DND-41 (cell line): ENCODE measurements around the gene MYADML2.

Source experiments
- ATAC-seq: fragments of 200-7000 bp; cut with Tn5 transposase; 3 replicates; pipeline ENCODE4 v1.9.1; 2021; ENCODE audit warnings: low read depth; ENCODE audit not compliant: insufficient read depth
- DNase-seq: peaks from one replicate; pipeline ENCODE4 v3.0.0-alpha.2; 2020
- H2AFZ ChIP-seq: 2 replicates; pipeline ENCODE4 v1.6.0; 2012; ENCODE audit warnings: low read depth, low read length
- H3K27ac ChIP-seq: 2 replicates; pipeline ENCODE4 v1.5.1; 2012; ENCODE audit warnings: low read length, inconsistent platforms
- H3K27me3 ChIP-seq: fragments of 200-600 bp; sonication (generic); 2 replicates; pipeline ENCODE4 v1.6.0; 2012; ENCODE audit warnings: low read length, mild to moderate bottlenecking, inconsistent platforms; ENCODE audit not compliant: insufficient read depth, poor library complexity
- H3K36me3 ChIP-seq: 2 replicates; pipeline ENCODE4 v1.5.1; 2012; ENCODE audit warnings: low read length, inconsistent platforms; ENCODE audit not compliant: insufficient read depth
- H3K4me1 ChIP-seq: 2 replicates; pipeline ENCODE4 v1.5.1; 2012; ENCODE audit warnings: mild to moderate bottlenecking, low read length; ENCODE audit not compliant: insufficient read depth
- H3K4me2 ChIP-seq: 2 replicates; pipeline ENCODE4 v1.6.0; 2012; ENCODE audit warnings: mild to moderate bottlenecking, moderate library complexity, low read length, inconsistent platforms; ENCODE audit not compliant: insufficient read depth
- H3K4me3 ChIP-seq, 2 experiments: fragments of 200-600 bp in 1 of 2; shearing (Covaris generic) in 1 of 2; 2 replicates each; pipeline ENCODE4 v1.5.1; 2012 to 2016; ENCODE audit warnings: inconsistent platforms in 2 of 2, low read length in 2 of 2, mild to moderate bottlenecking in 2 of 2, low read depth in 1 of 2, moderate library complexity in 1 of 2
- H3K79me2 ChIP-seq: 2 replicates; pipeline ENCODE4 v1.6.0; 2012; ENCODE audit warnings: low read length, inconsistent platforms; ENCODE audit not compliant: insufficient read depth
- H3K9ac ChIP-seq: 2 replicates; pipeline ENCODE4 v1.6.0; 2012; ENCODE audit warnings: low read depth, mild to moderate bottlenecking, inconsistent platforms, low read length, moderate library complexity
- H3K9me3 ChIP-seq: 2 replicates; pipeline ENCODE4 v1.5.1; 2012; ENCODE audit warnings: low read length, moderate library complexity, mild to moderate bottlenecking, inconsistent platforms; ENCODE audit not compliant: insufficient read depth, severe bottlenecking
- H4K20me1 ChIP-seq: 2 replicates; pipeline ENCODE4 v1.6.0; 2012; ENCODE audit warnings: low read length; ENCODE audit not compliant: insufficient read depth
- CTCF ChIP-seq: IDR thresholded peaks from 2 replicates; pipeline ENCODE4 v1.5.1; 2012; ENCODE audit warnings: borderline replicate concordance, low read length, moderate library complexity, mild to moderate bottlenecking; ENCODE audit not compliant: poor library complexity, severe bottlenecking; ENCODE audit errors: extremely low read depth
- EZH2 ChIP-seq: IDR thresholded peaks from 3 replicates; pipeline ENCODE4 v1.6.1; 2012; ENCODE audit warnings: borderline replicate concordance, low read depth, mild to moderate bottlenecking, moderate library complexity, low read length, inconsistent platforms; ENCODE audit not compliant: severe bottlenecking

The MYADML2 gene

GRCh38 chr17:81904600-81905423, 42.2 kb downstream of the MYADML2 start:
- Histone ChIP-seq H3K27ac (no peak overlapping the region), H3K27me3 (no peaks in the 10 kb centered on the region), H3K4me3 (no peak overlapping the region), H2AFZ (no peak overlapping the region), H4K20me1 (peaks cover 29% of the 10 kb centered on the region), H3K79me2 (peaks cover 9% of the 10 kb centered on the region), H3K4me2 (no peak overlapping the region), H3K9ac (no peak overlapping the region), H3K9me3 (no peaks in the 10 kb centered on the region), H3K36me3 (peaks cover 80% of the 10 kb centered on the region), H3K4me1 (peaks cover 9% of the 10 kb centered on the region)
- ATAC-seq (no peak), DNase-seq (no peak)
- TF ChIP-seq CTCF: no peak
- no peak for TF ChIP-seq EZH2

DNA sequence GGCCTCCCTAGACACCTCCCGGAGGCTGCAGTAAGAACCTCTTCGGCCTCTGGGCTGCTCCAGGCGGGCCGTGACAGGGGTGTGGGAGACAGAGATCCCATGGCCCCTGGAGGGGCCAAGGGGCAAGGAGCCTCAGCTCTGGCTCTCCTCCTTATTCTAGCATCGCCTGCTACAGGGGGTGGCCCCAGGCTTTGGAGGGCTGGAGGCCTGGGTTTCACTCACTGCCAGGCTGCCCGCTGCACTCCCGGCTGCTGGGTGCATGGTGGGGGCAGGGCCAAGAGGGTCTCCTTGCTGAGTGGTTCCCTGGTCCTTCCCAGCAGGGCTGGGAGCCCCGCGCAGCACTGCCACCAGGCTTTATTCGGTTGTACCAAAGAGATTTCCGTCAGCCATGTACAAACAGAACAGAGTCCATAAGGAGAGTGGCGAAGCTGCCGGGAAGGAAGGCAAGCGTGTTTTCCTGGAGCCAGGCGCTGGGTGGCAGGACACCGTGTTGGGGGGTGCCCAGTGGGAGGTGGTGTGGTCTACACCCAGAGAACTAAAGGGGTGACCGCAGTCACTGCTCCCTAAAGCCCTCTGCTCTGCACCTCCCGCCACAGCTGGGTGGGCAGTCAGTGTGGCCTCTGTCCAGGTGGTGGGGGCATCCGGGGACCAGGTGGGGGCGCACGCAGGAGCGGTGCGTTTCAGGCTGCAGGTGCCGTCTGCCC, 43.0 kb downstream of the MYADML2 start:
- DNase-seq (no peak), ATAC-seq (no peak)
- TF ChIP-seq EZH2 (no peak), CTCF (no peak)
- peaks cover 1% of the 10 kb centered on the region for H3K4me1 ChIP-seq
- no peak overlapping the region for H3K4me3 ChIP-seq
- H2AFZ ChIP-seq: no peak overlapping the region
- peaks cover 27% of the 10 kb centered on the region; the same call in 1 of the 2 replicates for H4K20me1 ChIP-seq
- H3K9me3 ChIP-seq: no peaks in the 10 kb centered on the region
- H3K9ac ChIP-seq: no peak overlapping the region
- peaks cover 80% of the 10 kb centered on the region for H3K36me3 ChIP-seq
- peaks cover 2% of the 10 kb centered on the region; the same call in 1 of the 2 replicates for H3K79me2 ChIP-seq
- H3K4me2 ChIP-seq: no peak overlapping the region
- H3K27ac ChIP-seq: no peak overlapping the region
- H3K27me3 ChIP-seq: no peaks in the 10 kb centered on the region

DNA sequence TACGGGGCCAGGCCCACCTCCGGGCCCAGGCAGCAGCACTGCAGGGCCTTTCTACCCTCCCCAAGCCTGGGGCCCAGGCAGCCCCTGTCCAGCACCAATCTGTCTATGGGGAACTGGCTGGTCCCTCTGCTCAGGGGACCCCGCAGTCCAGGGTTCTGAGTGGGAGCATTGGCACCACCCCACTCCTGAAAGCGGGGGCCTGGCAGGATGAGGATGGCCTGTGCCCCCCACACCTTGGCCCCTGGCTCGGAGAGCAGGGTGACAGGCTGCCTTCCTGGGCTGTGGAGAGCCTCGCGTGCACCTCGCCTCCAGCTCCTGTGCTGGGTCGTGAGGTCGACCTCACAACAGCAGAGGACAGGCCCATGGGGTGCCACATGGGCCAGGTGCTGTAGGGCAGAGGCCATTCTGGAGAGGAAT, 43.6 kb downstream of the MYADML2 start:
- Histone ChIP-seq H3K9me3 (no peaks in the 10 kb centered on the region), H3K4me2 (no peak overlapping the region), H3K27me3 (no peaks in the 10 kb centered on the region), H3K79me2 (no peaks in the 10 kb centered on the region; the same call in 1 of the 2 replicates), H3K9ac (no peak overlapping the region), H4K20me1 (peaks cover 25% of the 10 kb centered on the region; the same call in 1 of the 2 replicates), H3K36me3 (peaks cover 80% of the 10 kb centered on the region), H2AFZ (no peak overlapping the region), H3K27ac (no peak overlapping the region), H3K4me3 (no peak overlapping the region), H3K4me1 (no peaks in the 10 kb centered on the region)
- ATAC-seq: no peak
- no peak for TF ChIP-seq CTCF
- no peak for TF ChIP-seq EZH2
- DNase-seq: no peak
